Stimulated activated CD8-positive, alpha-beta memory T cell treated with anti-CD3 and anti-CD28 coated beads, Interleukin-15, amount 100 ng/mL, for 1 hour (primary cell): ENCODE data around the gene ASPDH.

Experiments
- DNase-seq: peaks from one replicate; pipeline ENCODE4 v3.0.0-alpha.2; 2020; ENCODE audit warnings: low read depth

Gene ASPDH

DNA sequence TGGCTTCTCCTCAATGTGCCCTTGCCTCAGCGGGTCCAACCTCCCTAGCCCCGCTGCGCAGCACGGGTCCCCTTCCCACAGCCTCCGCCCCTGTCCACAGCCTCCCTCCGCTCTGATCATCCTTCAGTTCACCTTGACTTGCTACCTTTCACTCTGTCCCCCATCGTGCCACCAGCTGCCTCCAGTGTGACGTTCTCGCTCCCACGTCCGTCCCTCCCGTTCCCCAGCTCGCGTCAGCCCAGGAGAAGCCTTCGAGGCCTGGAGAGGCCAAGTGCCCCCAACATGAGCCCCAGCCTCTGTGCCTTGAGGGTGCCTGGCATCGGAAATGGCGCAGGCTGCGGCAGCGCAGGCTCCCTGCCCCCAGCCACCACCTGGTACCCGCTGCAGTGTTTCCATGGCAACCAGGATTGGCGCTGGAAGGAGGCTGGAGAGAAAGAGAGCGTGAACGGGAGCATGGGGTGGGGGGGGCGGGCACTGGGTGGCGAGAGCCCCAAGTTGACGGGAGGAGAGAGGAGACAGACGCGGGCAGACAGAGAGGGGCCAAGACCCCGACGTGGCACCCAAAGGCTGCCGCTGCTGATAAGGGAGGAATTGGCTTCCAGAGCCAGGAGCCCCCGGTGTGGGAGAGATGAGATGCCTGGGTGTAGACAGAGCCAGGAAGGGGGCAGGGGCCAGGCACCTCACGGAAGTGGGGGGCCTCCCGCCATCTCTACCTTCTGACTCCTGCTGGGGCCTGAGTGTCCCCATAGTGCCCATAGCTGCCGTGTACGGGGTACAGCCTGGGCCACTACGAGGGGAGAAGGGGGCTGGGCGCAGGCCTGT, 844 bp upstream of the ASPDH start:
- no peak for DNase-seq

DNA sequence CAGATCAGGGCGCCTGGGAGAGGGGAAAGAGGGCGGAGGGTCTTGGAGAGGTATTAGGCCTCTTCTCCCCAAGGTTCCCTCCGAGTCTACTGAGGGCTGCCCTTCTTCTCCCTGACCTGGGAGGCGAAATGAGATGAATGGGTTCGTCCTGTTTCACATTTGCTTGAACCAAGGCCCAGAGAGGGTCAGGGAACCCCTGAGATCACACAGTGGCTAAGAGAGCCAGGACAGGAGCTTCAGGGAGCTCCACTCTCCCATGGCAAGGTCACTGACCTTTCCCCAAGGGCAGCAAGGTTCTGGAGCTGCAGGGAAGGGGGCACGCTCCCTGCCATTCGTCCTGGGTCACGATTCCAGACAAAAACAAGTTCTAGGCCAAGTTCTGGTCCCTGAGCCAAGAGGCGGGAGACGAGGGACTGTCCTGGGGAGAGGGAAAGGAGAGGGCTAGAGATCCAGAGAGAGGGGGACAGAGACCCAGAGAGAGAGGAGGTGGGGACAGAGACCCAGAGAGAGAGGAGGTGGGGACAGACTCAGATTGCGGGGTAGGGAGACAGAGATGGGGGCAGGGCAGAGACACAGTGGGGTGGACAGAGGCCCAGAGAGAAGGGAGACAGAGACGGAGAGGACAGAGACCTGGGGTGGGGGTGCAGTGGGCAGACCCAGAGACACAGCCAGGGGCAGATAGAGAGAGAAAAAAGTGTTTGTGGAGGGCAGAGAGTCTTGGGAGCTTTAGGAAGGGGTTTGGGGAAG, 541 bp downstream of the ASPDH start:
- no peak for DNase-seq

DNA sequence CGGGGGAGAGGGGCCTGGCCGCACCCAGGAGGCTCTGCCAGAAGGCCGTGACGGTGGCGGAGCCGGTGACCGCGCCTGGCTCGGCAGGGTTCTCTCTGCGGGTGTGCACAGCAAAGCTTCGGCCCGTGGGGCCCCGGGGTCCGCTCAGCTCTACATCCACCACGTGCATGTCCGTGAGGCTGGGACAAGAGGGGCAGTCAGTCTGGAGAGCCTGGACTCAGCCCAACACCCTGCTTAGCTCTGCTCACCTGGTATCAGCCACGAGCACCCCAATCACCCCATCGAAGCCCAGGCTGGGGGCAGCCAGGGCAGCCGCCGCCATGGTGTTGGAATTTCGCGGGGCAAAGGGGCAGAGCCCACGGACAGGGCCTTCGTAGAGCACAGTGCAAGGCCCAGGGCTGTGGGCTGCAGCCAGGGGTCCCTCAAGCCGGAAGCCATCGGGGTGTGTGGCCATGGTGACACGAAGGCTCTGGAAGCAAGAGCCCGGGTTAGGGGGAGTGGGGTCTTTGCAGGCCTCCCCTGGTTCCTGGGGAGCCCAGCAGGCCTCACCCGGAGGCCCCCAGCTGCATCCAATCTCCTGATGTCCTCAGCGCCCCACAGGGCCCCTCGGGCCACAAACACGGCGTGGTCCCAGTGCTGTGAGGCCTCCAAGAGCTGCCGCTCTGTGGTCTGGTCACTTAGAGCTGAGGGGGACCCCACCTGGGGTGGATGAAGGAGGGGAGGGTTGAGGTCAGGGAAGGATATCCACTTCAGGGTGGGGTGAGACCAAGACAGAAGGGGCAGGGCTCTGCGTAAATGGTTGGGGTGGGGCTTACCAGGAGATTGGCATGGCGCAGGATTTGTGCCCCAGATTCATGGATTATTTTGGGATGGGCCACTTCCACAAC, 1.4 kb downstream of the ASPDH start:
- DNase-seq: no peak

DNA sequence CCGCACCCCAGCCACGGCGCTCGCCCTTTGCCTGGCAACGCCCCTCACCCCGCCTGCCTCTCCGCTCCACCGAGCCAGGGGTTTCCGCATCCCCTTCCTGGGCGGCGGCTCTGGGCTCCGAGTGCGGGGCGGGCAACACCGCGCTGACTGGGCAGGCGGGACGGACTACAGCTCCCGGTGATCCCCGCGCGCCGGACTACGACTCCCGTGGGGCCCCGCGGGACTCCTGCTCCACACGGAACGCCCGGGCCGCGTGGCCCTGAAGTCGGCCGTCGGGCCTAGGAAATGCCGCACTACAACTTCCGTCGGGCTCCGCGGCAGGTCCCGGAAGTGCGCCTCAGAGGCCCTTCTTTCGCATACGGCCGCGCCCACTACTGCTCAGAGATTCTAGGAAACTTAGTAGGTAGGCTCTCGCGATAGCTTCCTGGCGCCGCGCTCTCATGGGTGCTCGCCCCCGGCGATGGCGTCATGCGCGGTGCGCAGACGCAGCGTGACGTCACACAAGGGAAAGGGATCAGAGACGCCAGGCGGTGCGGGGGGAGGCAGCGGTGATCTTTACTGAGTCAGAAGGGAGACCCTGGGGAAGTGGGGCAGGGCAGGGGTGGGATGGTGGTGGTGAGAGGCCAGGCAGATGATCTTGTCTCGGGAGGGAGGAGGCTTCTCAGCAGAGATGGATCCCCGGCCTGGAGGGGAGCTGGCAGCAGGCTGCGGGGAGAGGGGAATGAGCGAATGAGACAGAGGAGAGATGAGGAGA, 2.5 kb downstream of the ASPDH start, which contains the start of gene JOSD2:
JOSD2 (minus strand) TSS at position 123 of the 754 bp plus-strand sequence. CDS start 760 bp downstream, outside the sequence.
- DNase-seq: peak; percentile 92

DNA sequence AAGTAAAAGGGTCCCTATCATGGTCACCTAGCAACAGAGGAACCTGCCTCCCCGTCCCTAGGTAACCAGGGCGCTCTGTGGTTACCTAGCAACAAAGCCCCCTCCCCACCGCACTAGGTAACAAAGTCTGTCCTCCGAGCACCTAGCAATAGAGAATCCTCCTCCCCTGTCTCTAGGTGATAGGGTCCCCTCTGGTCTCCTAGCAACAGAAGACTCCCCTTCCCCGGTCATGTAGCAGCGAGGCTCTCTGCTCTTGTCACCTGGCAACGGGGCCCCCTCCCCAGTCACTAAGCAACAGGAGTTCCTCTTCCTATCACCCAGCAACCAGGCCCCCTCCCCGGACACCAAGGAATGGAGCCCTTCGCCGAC, 3.0 kb downstream of the ASPDH start:
- DNase-seq: no peak

DNA sequence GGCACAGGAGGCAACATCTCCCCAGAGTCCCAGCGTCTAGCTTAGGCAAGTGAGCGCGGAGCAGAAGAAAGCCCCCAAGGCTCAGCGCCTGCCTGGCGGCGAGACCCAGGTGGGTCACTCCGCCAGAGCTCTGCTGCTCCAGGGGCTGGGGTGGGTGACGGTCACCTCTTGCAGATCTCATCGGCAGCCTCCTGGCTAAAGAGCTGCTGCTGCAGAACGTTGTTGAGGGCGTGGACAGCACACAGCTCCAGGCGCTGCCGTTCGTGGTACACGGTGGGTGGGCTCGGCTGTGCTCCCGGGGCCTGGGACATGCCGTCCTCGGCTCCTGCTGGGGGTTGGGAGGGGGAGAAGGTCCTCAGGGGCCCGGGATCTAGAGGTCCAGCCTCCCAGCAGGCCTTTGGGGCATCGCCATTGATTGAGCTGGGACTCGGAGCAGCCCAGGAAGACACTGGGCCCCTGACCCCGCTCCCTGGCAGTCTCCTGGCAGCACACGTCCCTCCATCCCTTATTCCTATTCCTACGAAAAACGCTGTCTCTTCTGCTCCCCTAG, 3.5 kb downstream of the ASPDH start:
- DNase-seq: no peak

DNA sequence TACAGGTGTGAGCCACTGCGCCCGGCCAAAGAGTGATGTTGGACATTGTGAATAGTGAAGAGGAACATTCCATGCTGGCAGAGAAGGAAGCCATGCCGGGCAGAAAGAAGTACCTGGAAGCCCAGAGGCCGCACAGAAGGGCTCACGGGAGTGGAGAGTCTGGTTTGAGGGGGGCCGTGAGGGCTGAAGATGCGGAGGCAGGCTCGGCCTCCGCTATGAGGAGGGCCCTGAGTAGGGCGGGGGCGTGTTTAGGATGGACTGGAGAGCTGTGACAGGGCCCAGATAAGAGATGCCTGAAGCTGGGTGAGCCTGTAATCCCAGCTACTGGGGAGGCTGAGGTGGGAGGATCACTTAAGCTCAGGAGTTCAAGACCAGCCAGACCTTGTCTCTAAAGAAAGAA, 4.3 kb downstream of the ASPDH start:
- DNase-seq: no peak

DNA sequence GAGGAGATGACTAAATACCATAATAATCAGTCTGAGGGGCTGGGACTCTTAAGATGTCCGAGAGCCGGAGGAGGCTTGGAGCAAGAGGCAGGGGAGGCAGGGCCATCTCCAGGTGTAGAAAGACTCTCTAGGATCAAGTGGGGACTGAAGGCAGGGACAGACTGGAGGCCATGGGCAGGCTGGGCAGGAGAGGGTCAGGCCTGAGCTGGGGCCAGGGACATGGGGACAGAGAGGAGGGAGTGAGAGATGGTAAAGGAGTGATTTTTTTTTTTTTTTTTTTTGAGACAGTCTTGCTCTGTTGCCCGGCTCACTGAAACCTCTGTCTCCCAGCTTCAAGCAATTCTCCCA, 4.9 kb downstream of the ASPDH start:
- no peak for DNase-seq

DNA sequence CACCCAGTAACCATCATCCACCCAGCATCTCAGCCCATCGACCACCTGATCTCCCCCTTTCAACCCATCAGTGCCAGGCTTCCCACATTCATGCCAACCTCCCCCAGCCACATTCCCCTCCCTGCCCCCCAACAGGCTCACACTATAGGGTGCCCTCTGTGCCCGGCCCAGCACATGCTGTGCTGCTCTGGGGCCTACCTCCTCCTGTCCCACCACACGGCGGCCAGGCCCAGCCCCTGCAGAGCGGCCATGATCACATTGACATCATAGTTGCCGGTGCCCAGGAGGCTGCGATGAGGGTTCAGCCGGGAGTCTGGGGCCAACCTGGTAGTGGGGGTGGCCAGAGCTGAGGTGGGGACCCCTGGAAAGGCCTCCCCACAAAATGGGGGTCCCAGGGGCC, 6.3 kb downstream of the ASPDH start:
- no peak for DNase-seq

DNA sequence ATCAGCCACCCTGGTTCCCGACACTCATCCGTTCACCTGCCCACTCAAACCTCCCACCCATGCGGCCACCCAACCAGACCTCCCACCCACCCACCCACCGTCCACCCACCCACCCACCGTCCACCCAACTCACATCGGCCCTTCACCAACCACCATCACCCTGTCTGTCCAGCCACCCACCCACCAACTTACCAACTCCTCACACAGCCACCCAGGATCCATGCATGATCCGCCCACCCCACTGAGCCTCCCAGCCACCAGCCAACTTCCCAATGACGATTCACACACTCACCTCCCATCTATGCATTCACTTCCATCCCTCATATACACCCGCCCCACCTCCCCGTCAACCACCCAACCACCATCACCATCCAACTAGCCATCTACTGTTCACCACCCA, 7.0 kb downstream of the ASPDH start:
- no peak for DNase-seq

DNA sequence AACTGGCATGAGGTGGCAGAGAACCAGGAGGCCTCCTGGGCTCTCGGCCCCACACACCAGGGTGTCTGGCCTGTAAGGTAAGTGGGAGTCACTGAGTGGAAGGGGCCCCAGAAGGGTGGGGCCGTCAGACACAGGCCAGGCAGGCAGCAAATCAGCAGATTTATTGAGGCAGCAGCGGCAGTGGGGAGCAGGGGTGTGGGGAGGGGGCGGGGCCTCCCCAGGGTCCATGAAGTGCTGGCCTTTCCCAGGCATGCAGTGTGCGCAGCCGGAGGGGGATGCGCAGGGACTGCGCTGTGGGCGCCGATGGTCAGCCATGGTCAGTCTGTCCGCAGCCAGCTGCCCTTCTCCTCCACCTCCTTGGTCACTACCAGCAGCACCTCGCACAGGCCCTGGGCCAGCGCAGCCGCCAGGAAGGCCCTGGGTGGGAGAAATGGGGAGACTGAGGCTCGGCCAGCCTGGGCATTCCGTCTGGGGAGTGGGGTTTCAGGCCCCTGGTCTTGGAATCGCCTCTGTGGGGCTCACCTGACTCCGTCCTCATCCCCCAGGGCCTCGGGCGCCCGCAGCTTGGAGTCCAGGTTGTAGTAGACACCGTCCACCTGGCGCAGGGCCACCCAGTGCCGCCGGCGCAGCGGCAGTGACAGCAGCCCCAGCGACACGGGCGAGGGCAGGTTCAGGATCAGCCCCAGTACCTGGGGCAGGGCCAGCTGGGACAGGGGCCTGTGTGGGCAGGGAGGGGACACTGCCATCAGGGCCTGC, 7.7 kb downstream of the ASPDH start:
- no peak for DNase-seq

DNA sequence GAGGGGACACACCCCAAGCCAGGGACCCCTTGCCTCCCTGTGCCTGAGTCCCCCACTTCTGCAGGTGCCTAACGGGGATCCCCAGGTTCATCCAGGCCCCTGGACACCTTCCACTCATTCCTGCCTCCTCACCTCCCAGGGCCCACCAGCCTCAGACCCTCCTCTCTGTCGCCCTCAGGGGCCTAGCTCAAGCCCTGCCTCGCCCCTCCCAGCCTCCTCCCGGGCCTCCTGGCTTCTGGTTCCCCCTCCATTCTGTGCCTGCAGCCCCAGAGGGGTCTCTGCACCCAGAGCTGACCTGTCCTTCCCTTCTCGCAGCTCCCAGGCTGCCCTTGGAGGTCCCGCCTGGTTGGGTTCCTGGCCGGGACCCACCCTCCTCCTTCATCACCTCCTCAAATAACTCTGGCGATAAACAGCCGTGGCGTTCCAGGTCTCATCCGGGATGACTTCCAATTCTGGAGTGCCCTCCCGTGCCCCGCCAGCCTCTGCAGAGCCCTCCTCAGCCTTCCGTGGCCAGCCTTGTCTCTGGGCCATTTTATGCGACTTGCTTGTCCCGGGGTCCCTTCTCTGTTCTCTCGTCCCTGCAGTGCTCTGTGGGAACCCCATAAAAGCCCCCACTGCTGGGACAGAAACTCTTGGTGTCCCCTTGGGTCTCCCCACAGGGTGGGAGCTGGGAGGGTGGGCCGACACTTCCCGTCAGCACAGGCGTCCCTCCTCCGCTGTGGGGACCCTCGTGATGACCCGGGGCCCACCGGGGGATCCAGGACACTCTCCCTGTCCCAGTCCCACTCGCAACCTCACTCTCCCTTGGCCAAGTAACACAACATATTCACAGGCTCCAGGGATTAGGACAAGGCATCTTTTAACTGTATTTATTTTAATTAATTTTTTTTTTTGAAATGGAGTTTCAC, 11.9 kb downstream of the ASPDH start:
- DNase-seq: no peak

DNA sequence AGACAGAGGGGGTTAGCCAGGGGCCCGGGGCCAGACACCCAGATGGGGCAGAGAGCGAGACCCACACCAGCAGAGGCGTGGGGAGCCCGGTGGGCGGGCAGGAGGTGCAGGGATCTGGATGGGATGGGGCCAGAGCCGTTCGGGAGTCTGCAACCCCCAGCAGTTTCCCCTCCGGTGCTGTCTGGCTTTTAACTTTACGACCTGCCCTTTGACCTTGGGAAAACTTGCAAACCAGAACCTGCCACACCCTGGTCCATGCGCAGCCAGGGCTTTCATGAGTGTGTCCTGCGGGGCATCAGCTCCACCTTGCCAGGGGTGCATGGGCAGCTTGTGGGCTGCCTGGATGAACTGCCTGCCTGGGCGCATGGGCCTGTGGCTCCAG, 12.5 kb downstream of the ASPDH start:
- DNase-seq: no peak

DNA sequence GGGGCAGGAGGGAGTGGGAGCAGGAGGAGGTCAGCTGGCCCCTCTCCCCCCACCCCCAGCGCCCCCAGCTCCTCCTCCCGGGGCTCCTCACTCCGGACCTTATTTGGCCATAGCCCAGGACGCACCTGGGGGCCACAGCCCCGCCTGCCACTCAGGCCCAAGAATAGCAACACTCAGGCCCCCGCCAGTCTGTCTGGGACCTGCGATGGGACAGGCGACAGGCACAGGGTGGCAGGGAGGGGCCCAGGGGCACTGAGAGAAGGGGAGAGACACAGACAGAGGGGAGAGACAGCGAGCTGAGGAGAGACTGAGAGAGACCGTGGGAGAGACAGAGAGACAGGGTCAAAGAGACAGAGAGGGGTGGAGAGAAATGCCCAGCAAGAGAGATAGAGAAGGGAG, 13.0 kb downstream of the ASPDH start:
- no peak for DNase-seq

DNA sequence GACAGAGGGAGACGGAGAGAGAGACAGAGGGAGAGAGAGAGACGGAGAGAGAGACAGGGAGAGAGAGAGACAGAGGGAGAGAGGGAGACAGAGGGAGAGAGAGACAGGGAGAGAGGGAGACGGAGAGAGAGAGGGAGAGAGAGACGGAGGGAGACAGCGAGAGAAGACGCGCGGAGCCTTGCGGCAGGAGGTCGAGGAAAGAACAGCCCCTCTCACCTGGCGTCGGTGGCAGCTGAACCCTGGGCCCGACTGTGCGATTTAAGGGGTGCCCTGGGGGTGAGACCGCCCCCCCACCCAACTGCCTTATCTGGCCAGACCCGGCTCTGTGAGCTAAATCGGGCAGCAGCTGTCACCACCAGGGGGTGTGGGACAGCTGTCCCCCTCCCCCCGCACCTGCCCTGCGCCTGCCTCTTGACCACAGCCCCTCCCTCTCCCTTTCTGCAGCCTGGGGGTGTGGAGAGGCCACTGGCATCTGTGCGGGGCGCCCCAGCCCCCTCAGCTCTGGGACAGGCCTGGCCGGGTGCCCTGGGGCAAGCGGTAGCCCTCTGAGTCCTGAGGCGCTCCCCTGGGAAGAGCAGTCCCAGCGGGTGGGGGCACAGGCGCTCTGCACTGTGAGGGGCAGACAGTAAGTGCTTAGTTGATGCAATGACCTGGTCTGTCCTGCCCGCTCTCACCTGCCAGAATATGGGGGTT, 13.5 kb downstream of the ASPDH start:
- no peak for DNase-seq

DNA sequence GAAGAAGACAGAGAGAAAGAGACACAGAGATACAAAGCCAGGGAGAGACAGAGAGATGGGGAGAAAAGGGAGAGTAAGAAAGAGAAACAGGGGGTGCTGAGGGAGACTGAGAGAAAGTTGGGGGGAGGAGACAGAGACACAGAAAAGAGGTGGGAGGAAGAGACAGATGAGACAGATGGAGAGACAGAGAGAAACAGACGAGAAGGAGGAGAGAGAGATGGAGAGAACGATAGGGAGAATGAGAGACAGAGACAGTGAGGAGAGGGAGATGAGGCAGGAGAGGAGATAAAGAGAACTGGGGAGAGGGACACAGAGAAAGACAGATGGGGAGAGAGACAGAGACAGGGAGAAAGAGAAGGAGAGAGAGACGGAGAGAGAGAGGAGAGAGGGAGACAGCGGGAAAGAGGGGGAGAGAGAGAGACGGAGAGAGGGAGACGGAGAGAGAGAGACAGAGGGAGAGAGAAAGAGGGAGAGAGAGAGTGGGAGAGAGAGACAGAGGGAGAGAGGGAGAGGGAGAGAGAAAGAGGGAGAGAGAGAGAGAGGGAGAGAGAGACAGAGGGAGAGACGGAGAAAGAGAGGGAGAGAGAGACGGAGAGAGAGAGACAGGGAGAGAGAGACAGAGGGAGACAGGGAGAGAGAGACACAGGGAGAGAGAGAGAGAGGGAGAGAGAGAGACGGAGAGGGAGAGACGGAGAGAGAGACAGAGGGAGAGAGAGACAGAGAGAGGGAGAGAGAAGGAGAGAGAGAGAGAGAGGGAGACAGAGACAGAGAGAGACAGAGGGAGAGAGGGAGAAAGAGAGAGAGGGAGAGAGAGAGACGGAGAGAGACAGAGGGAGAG, 15.3 kb downstream of the ASPDH start:
- DNase-seq: no peak

DNA sequence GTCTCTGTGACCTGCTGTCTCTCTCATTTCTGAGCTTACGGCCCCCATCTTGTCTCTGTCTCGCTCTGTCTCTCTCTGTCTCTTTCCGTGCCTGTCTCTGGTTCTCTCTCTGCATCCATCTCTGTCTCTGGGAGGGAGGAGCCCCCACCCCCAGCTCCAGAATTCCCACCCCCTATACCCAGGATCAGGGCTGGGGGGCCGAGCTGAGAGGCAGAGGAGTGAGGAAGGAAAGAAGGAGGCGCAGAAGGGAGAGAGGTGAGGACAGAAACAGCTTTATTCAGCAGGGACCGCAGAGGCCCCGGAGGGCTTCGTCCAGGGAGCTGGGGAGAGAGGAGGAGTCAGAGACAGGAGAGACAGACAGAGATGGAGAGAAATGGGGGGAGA, 16.7 kb downstream of the ASPDH start:
- no peak for DNase-seq
